ENCODE results near the gene PLIN5.

PLIN5 gene

GRCh38 chr19:4507150-4507452, 27.9 kb downstream of the PLIN5 start:
- TF ChIP-seq, protein P1, sequence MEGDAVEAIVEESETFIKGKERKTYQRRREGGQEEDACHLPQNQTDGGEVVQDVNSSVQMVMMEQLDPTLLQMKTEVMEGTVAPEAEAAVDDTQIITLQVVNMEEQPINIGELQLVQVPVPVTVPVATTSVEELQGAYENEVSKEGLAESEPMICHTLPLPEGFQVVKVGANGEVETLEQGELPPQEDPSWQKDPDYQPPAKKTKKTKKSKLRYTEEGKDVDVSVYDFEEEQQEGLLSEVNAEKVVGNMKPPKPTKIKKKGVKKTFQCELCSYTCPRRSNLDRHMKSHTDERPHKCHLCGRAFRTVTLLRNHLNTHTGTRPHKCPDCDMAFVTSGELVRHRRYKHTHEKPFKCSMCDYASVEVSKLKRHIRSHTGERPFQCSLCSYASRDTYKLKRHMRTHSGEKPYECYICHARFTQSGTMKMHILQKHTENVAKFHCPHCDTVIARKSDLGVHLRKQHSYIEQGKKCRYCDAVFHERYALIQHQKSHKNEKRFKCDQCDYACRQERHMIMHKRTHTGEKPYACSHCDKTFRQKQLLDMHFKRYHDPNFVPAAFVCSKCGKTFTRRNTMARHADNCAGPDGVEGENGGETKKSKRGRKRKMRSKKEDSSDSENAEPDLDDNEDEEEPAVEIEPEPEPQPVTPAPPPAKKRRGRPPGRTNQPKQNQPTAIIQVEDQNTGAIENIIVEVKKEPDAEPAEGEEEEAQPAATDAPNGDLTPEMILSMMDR (IDR thresholded peaks at IDR 0.05; ENCODE audit: low read depth, low read length), result no peak
- DNase-seq (ENCODE audit: extremely low read depth, low read depth), result no peak

GRCh38 chr19:4506449-4507149, 28.4 kb downstream of the PLIN5 start:
- TF ChIP-seq, protein P1 (IDR thresholded peaks at IDR 0.05; ENCODE audit: low read depth, low read length), result no peak
- DNase-seq (ENCODE audit: extremely low read depth, low read depth), result no peak

- no peak for DNase-seq (ENCODE audit: extremely low read depth, low read depth)
- TF ChIP-seq, protein P1 (IDR thresholded peaks at IDR 0.05; ENCODE audit: low read depth, low read length), result no peak
Observed at GRCh38 chr19:4505570-4506448, 29.2 kb downstream of the PLIN5 start.

DNA sequence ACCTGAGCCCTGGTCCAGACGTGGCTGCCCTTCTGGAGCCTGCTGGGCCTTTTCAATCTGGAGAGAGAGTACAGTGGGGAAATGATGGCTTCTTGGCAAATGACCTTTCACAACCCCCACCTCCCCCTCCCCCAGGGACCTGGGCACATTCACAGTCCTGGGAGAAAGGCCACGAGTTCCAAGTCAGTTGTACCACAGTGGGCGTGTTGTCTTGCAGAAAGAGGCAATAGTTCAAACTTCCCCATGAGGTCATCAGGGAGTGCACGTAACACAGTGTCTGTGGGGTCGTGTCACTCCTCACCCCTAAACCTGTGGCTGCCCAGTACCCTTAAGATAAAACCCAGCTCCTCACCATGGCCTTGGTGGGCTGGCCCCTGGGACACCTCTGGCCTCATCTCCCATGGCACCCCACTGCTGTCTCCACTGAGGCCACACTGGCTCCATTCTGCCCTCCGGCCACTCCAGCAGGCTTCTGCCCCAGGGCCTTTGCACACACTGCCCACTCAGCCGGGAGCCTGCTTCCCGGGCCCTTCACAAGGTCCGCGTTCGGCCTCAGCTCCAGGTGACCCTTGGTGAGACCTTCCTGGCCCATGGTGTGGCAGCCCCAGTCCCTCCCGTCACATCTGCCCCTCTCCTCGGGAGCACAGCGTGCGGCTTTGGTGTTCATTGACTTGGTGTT, 30.0 kb downstream of the PLIN5 start:
- TF ChIP-seq, protein P1 (IDR thresholded peaks at IDR 0.05; ENCODE audit: low read depth, low read length), result no peak
- DNase-seq (ENCODE audit: extremely low read depth, low read depth), result no peak

DNA sequence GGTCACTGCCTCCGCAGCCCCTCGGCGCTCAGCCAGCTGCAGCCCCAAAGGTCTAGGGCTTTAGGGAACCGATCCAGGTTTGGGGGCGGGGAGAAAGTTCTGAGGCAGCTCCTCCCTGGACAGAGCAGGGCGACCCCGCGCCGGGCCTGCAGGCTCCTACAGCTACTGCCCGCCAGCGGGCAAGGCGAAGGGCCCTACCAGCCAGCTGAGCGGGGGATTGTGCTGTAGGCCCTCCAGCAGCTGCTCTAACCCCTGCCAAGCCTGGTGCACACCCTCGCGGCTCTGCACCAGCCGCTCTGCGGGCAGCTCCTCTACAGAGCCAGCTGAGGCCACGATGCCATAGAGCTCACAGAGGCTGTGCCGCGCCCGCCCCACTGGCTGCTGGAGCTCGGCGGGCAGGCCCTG, 30.7 kb downstream of the PLIN5 start:
- TF ChIP-seq, protein P1 (IDR thresholded peaks at IDR 0.05; ENCODE audit: low read depth, low read length), result no peak
- DNase-seq (ENCODE audit: extremely low read depth, low read depth), result no peak

DNA sequence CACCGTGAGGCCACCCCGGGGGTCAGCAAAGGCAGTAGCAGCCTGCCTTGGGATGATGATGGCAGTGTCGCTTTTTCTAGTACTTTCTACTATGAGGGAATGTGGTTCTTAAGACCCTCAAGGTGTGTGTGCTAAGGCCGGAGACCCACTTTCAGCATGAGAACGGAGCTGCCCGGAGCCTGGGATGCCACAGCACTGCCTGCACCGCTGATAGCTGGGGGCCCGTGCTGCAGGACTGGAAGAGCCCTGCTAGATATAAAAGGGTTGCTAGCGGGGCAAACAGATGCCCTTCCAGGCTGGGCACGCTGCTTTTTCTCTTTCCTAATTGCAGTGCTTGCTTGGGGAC, 31.2 kb downstream of the PLIN5 start:
- DNase-seq (ENCODE audit: extremely low read depth, low read depth), result no peak
- TF ChIP-seq, protein P1 (IDR thresholded peaks at IDR 0.05; ENCODE audit: low read depth, low read length), result no peak
